ENCODE measurements around the gene LGR6. TPM values are rescaled to one million over a fixed set of nuclear protein-coding genes. Genes with fewer than 3 reads are reported as not detected.

The LGR6 gene
- total RNA-seq, 4 donors from 2014 or later, result 0.53 to 3.3 (median 2.3) TPM

GRCh38 chr1:202355944-202356553 lies 162.4 kb downstream of the LGR6 start:
- no peak overlapping the region for H3K4me3 ChIP-seq
- no peak overlapping the region for H3K27ac ChIP-seq
- H3K4me1 ChIP-seq, result no peaks in the 10 kb centered on the region
- no peaks in the 10 kb centered on the region for H3K27me3 ChIP-seq
- no peak for TF ChIP-seq POLR2A (IDR thresholded peaks at IDR 0.05)
- no peak for TF ChIP-seq CTCF (IDR thresholded peaks at IDR 0.05)
- no peaks in the 10 kb centered on the region for H3K36me3 ChIP-seq
- H3K9me3 ChIP-seq, result no peaks in the 10 kb centered on the region
- DNase-seq, result no peak

- Histone ChIP-seq H3K36me3 (no peaks in the 10 kb centered on the region), H3K4me3 (no peak overlapping the region), H3K27me3 (no peaks in the 10 kb centered on the region), H3K27ac (no peak overlapping the region), H3K9me3 (no peaks in the 10 kb centered on the region), H3K4me1 (no peaks in the 10 kb centered on the region)
- no peak for DNase-seq
- TF ChIP-seq POLR2A (IDR thresholded peaks at IDR 0.05) (no peak), CTCF (IDR thresholded peaks at IDR 0.05) (no peak)
Observed at GRCh38 chr1:202357506-202357905, 163.9 kb downstream of the LGR6 start.

DNA sequence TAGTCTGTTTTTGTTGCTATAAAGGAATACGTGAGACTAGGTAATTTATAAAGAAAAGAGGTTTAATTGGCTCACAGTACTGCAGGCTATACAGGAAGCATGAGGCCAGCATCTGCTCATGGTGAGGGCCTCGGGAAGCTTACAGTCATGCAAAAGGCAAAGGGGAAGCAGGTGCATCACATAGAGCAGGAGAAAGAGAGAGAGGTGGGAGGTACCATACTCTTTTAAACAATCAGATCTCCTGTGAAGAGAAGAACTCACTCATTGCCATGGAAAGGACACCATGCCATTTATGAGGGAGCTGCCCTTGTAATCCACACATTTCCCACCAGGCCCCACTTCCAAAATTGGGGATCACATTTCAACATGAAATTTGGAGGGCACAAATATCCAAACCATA lies 167.6 kb downstream of the LGR6 start:
- TF ChIP-seq CTCF (IDR thresholded peaks at IDR 0.05) (no peak), POLR2A (IDR thresholded peaks at IDR 0.05) (no peak)
- H3K9me3 ChIP-seq, result no peaks in the 10 kb centered on the region
- H3K27me3 ChIP-seq, result no peaks in the 10 kb centered on the region
- H3K36me3 ChIP-seq, result no peaks in the 10 kb centered on the region
- no peak for DNase-seq
- H3K4me3 ChIP-seq, result no peak overlapping the region
- H3K4me1 ChIP-seq, result no peaks in the 10 kb centered on the region
- no peak overlapping the region for H3K27ac ChIP-seq

DNA sequence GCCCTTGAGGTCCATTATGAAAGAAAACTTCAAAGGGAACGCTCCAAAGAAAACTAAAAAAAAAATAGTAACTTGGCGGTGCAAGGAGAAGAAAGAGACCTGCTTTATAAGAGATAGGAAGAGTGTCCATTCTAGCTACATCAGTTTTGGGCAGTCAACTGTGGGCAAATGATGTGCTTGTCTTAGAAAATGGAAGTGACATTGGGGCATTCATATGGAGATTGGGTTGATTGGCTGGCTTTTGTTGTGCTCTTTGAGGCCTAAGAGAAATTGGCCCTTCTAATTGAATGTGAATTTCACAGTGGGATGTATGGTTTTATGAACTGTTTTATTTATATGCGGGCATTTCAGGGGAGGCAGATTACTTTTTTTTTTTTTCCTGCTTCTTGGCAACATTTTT lies 168.1 kb downstream of the LGR6 start:
- Histone ChIP-seq H3K9me3 (no peaks in the 10 kb centered on the region), H3K36me3 (no peaks in the 10 kb centered on the region), H3K27ac (no peak overlapping the region), H3K4me3 (no peak overlapping the region), H3K27me3 (no peaks in the 10 kb centered on the region), H3K4me1 (no peaks in the 10 kb centered on the region)
- no peak for DNase-seq
- TF ChIP-seq POLR2A (IDR thresholded peaks at IDR 0.05) (no peak), CTCF (IDR thresholded peaks at IDR 0.05) (no peak)

- H3K27me3 ChIP-seq, result no peaks in the 10 kb centered on the region
- H3K36me3 ChIP-seq, result no peaks in the 10 kb centered on the region
- DNase-seq, result no peak
- no peak overlapping the region for H3K27ac ChIP-seq
- TF ChIP-seq POLR2A (IDR thresholded peaks at IDR 0.05), result no peak
- TF ChIP-seq CTCF (IDR thresholded peaks at IDR 0.05), result no peak
- H3K4me3 ChIP-seq, result no peak overlapping the region
- no peaks in the 10 kb centered on the region for H3K4me1 ChIP-seq
- H3K9me3 ChIP-seq, result no peaks in the 10 kb centered on the region
Observed at GRCh38 chr1:202362212-202362611, 168.6 kb downstream of the LGR6 start.

Measured in Peyer's patch (tissue), 4 donors.